RPMI8226 (cell line): Measurements from ENCODE around the gene PTPN5.

Experiments used
- DNase-seq: peaks from one replicate; pipeline ENCODE4 v3.0.0-alpha.2; 2015

Gene PTPN5

GRCh38 chr11:18736590-18737148, 54.9 kb downstream of the PTPN5 start:
- no peak for DNase-seq

- no peak for DNase-seq
Observed at GRCh38 chr11:18733202-18733601, 58.4 kb downstream of the PTPN5 start.

GRCh38 chr11:18731949-18732821, 59.4 kb downstream of the PTPN5 start:
- DNase-seq, result peak; percentile 49

GRCh38 chr11:18731441-18731840, 60.2 kb downstream of the PTPN5 start:
- DNase-seq, result no peak

- DNase-seq, result no peak
Observed at GRCh38 chr11:18730020-18730419, 61.6 kb downstream of the PTPN5 start.

- no peak for DNase-seq
Observed at GRCh38 chr11:18729426-18729825, 62.2 kb downstream of the PTPN5 start.

- DNase-seq, result no peak
Observed at GRCh38 chr11:18728658-18729057, 62.9 kb downstream of the PTPN5 start.

- peak; percentile 26 for DNase-seq
Observed at GRCh38 chr11:18727479-18728236, 63.9 kb downstream of the PTPN5 start.

- no peak for DNase-seq
Observed at GRCh38 chr11:18726040-18726439, 65.6 kb downstream of the PTPN5 start, which contains the start of gene IGSF22. Gene IGSF22, minus strand, starts transcription at chr11:18726188. Its CDS starts 1,952 bp downstream, at chr11:18724236.

- DNase-seq, result no peak
Observed at GRCh38 chr11:18723991-18724390, 67.6 kb downstream of the PTPN5 start.

GRCh38 chr11:18722293-18722637, 69.3 kb downstream of the PTPN5 start:
- no peak for DNase-seq

GRCh38 chr11:18721561-18722292, 69.9 kb downstream of the PTPN5 start:
- peak; percentile 33 for DNase-seq

- no peak for DNase-seq
Observed at GRCh38 chr11:18720808-18721560, 70.6 kb downstream of the PTPN5 start.

GRCh38 chr11:18720091-18720807, 71.3 kb downstream of the PTPN5 start:
- no peak for DNase-seq

GRCh38 chr11:18715476-18715875, 76.1 kb downstream of the PTPN5 start:
- DNase-seq, result no peak

GRCh38 chr11:18714443-18714780, 77.2 kb downstream of the PTPN5 start:
- no peak for DNase-seq

GRCh38 chr11:18713646-18714442, 77.8 kb downstream of the PTPN5 start:
- no peak for DNase-seq

GRCh38 chr11:18710545-18710944, 81.1 kb downstream of the PTPN5 start:
- DNase-seq, result no peak

GRCh38 chr11:18709414-18709813, 82.2 kb downstream of the PTPN5 start:
- DNase-seq, result no peak

- DNase-seq, result no peak
Observed at GRCh38 chr11:18707811-18708340, 83.7 kb downstream of the PTPN5 start.
